NCI-H146 (cell line): ENCODE measurements around the gene CCDC71L.

Experiments used
- DNase-seq: peaks from one replicate; lab custom pipeline; 2025; lab: John Stamatoyannopoulos, UW

CCDC71L gene

GRCh38 chr7:106625678-106626301, 35.2 kb downstream of the CCDC71L start:
- DNase-seq: no peak

- DNase-seq: no peak
Observed at GRCh38 chr7:106623853-106624252, 37.1 kb downstream of the CCDC71L start.

DNA sequence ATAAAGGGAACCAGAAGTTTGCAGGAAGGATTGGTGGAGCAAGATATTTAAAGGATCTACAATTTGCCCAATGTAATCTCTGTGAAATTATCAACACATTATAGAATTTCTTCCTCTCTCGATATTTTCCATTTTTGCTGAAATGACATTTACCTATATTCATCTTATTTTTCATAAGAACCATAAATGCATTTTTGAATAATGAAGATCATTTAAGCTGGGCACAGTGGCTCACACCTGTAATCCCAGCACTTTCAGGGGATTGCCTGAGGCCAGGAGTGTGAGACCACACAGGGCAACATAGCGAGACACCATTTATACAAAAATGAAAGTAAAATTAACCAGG, 37.7 kb downstream of the CCDC71L start:
- no peak for DNase-seq

GRCh38 chr7:106622654-106623314, 38.2 kb downstream of the CCDC71L start:
- DNase-seq: no peak

- no peak for DNase-seq
Observed at GRCh38 chr7:106621393-106622132, 39.4 kb downstream of the CCDC71L start.

GRCh38 chr7:106620676-106621075, 40.3 kb downstream of the CCDC71L start:
- DNase-seq: no peak

DNA sequence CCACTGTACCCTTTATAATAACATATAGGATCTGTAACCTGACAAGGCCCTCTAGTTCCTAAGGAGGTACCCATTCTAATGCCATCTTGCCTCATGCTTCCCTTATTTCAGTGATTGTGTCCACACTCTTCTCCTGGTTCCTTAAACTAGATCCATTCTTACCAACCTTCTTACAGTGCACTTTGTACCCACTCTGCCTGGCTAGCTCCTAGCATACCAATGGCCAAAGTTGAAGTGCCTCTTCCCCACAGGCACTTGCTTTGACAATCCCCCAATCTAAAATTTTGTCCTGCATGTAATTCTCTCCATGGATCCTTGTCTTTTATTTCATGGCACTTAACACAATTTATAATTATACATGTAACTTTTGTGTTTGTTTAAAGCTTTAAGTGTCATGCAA, 40.9 kb downstream of the CCDC71L start:
- no peak for DNase-seq

DNA sequence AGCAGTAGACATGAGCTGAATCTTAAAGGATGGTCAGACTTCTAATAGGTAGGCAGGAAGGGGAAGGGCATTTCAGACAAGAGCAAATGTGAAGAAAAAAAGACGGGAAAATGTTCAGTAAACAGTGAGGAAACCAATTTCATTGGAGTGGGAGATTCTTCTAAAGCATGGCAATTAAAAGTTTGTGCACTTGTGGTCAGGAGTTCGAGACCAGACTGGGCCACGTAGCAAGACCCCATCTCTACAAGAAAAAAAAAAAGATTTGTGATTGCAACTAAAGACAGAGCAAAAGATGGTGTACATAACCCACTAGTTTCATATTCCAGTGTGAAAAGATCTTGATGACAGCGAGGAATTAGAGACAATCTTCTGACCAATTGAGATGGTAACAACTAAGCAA, 41.7 kb downstream of the CCDC71L start:
- DNase-seq: no peak

- no peak for DNase-seq
Observed at GRCh38 chr7:106618480-106618879, 42.5 kb downstream of the CCDC71L start.

DNA sequence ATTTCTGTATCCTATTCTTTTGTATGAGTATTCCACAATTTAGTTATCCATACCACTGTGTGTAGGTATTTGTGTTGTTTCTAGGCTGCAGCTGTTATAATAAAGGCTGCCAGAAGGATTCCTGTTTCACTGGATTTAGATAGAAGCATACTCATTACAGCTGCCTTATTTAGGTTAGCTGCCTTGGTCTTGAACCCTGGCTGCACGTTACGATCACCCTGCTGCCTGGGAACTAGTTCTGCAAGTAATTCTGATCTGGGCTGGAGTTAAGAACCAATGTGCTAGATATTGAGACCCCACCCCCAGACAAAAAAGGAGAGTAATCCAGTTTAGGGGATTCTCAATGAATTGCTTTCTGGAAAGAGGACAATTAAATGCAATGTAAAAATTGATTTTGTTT, 43.1 kb downstream of the CCDC71L start:
- DNase-seq: no peak

DNA sequence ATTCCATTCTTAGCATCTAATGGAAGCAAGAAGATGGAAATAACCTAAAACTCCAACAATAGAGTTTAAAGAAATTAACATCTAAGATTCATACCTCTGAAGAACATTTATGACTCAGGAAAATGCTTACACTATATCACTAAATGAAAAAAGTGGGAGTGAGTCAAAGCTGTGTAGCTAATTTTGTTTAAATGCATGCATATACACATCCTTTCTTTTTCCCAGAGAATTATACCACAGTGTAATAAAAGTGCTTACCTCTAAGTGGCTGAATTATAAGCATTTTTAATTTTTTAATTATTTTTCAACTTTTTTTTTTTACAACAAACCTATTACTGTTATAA, 44.3 kb downstream of the CCDC71L start:
- no peak for DNase-seq

- no peak for DNase-seq
Observed at GRCh38 chr7:106615808-106616707, 44.9 kb downstream of the CCDC71L start.

- DNase-seq: no peak
Observed at GRCh38 chr7:106614751-106615150, 46.2 kb downstream of the CCDC71L start.

- DNase-seq: no peak
Observed at GRCh38 chr7:106613848-106614560, 47.0 kb downstream of the CCDC71L start.

GRCh38 chr7:106613279-106613678, 47.7 kb downstream of the CCDC71L start:
- DNase-seq: no peak

DNA sequence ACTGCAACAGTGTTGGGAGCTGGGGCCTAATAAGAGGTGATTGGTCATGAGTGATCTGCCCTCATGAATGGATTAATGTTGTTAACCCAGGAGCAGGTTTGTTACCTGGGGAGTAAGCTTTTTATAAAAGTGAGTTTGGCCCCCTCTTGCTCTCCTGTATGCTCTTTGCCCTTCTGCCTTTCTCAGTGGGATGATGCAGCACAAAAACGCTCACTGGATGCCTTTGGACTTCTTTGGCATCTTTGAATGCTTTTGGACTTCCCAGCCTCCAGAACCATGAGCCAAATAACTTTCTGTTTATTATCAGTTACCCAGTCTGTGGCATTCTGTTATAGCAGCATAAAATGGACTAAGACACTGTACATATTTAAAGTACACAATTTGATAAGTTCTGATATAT, 48.5 kb downstream of the CCDC71L start:
- no peak for DNase-seq

GRCh38 chr7:106611911-106612310, 49.0 kb downstream of the CCDC71L start:
- DNase-seq: no peak

DNA sequence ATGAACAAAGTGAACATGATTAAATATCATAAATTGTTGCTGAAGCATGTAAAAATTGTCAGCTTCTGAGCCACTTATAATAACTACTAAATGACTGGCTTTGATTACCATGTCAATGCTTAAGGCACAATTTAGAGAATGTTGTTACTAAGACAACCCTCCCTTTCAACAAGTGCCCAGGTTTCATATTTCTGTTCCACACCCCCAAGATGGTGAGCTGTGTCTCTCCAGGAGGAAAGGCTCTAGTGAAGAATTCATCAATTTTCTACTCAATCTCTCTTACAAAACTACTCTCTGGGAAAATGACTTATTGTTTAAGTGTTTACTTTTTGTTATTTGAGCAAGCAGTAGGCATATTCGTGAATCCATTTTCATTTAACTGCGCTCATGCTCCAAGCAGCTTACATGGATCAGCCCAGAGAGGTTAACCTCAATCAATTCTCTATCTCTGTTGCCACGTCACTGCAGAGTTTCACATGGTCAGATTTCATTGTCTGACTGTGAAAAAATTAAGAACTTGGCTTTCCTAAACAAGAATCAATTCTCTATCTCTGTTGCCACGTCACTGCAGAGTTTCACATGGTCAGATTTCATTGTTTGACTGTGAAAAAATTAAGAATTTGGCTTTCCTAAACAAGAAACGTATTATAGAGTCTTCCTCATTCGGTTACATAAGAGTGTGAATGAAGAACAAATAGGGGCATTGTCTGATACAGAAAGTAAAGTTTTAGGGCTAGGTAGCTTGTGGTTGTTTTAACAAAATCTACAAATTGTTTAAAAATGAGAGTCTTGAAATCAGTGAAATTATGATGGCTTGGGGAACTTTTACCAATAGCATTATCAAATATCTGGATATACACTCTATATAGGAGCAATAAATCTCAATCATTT, 49.7 kb downstream of the CCDC71L start:
- peak; percentile 75 for DNase-seq

DNA sequence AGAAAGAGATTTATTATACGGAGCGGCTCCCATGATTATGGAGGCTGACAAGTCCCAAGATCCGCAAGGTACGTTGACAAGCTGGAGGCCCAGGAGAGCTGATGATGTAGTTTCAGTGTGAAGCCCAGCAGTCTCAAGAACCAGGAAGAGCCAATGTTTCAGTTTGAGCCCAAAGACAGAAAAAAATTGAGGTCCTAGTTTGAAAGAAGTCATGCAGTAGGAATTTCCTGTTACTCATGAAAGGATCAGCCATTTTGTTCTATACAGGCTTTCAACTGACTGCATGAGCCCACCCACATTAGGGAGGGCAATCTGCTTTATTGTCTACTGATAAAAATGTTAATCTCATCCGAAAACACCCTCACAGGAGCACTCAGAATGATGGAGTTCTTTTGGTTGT, 51.5 kb downstream of the CCDC71L start:
- DNase-seq: no peak

DNA sequence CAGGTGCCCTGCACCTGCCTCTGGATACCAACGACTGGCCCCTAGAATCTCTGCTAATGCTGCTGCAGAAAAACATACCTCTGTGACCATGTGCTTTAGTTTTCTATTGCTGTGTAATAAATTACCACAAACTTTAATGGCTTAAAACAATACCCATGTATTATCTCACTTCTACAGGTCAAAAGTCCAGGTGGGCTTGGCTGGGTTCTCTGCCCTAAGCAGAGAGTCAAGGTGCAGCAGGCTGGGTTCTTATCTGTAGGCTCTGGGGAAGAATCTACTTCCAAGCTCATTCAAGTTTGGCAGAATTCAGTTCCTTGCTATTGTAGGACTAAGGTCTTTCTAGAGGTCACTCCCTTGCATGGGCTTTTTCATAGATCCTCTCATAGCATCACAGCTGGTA, 52.3 kb downstream of the CCDC71L start:
- peak; percentile 26 for DNase-seq
